HG03103 (cell line): ENCODE measurements around the gene LRRC38.
"Not testable (repeated sequence)": the region's sequence is repeated elsewhere in the genome, so short reads cannot be mapped to it uniquely, and the experiment has no call there.

Experiments
- ATAC-seq: cut with Tn5 transposase; IDR thresholded peaks from one replicate; pipeline ENCODE4 v1.9.1; 2021; ENCODE audit warnings: low read depth; ENCODE audit not compliant: unreplicated experiment

Gene LRRC38

DNA sequence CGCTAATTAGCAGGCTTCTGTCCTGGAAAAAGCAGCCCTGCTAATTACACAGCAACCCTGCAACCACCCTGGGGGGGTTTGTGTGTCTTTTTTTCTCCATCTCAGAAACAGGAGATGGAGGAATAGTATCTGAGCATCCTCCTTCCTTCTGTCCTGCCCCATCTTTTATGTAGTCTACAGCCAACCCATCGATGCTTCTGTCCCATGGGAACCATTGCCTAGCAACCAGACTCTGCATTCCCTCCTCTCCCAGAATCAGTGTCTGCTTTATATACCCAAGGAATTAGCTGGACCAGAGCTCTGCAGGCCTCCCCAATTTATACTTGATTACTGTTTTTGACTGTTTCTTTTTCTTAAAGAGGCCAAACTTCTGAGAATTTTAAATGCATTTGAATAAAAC, 35.1 kb downstream of the LRRC38 start:
- no peak for ATAC-seq

DNA sequence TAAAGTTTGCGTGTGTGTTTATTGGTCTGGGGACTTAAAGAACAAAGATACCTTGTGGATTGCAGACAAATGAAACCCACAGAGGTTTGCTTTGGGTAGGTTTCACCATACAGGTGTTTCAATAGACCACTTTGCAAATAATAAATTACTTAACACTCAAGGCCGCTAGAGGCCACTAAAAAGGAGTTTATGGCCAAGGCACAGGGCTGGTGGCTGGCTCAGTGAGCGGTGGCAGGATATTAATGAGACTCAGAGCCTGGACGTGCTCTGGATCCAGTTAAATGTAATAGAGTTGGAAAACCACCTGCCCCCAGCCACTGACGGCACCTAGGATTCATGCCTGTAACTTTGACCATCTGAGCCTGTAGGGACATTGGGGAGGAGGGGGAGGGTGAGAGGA, 44.5 kb downstream of the LRRC38 start:
- ATAC-seq, result no peak

DNA sequence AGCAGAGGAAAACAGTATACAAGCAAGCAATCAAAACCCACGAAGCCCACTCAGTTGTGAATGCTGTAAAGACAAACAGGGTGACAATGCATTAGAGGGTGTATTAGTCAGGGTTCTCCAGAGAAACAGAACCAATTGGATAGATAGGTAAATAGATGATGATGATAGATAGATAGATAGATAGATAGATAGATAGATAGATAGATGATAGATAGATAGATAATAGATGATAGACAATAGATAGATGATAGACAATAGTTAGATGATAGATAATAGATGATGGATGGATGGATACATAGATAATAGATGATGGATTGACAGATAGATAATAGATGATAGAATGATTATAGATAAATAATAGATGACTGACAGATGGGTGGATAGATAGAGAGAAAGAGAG, 48.3 kb downstream of the LRRC38 start:
- no peak for ATAC-seq

DNA sequence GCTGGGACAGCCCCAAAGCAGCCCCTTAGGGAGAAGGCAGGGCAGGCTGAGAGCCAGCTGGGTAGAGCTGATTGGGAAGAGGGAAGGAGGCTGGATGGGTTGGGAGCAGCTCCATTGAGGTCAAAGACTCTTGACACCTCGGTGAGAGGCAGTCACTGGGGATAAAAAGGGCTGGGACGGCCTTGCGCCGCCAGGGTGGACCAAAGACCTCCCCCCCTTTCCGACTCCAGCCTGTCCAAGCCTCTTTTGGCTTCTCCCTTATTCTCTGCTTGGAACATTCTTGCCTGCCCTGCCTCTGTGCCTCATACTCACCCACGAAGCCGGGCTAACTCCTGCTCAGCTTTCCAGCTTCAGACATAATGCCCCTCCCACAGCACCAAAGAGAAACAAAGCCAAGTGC, 51.1 kb downstream of the LRRC38 start:
- ATAC-seq, result no peak

DNA sequence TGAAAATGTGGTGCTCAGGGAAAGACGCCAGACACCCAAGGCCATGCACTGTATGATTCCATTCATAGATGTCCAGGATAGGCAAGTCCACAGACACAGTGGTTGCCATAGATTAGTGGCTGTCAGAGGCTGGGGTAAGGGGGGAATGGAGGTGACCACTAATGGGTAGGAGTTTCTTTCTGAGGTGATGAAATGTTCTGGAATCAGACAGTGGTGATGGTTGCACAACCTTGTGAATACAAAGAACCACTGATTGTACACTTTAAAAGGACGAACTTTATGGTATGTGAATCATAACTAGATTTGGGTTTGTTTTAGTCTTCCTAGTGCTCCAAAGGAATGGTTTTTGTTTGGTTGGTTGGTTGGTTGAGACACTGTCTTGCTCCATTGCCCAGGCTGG, 51.8 kb downstream of the LRRC38 start:
- ATAC-seq, result no peak

DNA sequence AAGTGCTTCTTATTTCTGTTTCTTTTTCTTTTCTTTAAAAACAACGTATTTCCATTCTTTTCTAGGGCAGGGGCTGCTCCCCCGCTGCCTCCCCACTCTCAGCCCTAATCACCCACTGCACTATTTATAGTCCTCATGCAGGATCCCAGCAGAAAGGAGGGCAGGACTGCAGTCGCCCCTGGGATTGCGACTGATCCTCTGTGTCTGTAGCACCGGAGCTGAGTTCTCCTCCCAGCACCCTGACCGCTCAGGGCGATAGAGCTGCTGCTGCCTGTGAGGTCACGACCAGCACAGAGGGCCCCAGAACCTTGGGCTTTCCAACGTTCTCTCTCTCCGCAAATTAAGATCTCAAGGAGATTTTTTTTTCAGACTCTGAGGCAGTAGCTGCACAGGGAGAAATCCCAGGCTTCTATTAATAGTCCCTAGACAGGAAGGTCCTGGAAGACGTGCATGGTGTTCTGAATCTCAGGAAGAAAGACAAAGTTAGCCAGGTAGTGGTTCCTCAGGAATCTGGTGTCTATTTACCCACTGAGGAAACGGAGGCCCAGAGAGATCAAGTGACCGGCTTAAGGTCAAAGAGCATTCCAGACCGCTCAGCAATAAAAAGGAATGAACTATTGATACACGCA, 56.8 kb downstream of the LRRC38 start:
- no peak for ATAC-seq

DNA sequence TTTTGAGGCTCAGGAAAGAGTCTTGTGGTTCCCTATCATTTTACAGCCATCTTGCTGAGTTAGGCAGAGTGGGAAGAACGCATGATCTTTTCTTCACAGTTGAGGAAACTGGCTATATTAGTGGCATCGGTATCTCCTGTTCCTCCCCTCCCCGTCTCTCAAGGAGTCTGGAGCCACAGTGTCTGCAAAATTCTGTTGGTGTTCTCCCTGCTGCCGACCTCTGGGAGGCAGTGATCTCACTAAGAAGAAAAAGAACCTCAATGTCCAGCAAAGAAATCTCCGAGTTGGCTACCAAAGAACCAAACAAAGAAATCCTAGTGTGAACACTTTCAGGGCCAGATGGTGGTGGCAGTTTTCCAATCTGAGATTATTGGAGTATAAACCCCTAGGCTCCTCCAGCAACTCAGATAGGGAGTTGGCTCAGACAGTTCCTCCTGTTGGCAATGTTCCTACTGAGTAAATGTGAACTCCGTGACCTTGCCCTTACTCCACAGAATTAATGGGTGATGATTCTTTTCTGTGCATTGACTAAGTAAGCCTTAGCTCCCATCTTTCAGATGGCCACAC, 62.3 kb downstream of the LRRC38 start:
- ATAC-seq, result no peak

DNA sequence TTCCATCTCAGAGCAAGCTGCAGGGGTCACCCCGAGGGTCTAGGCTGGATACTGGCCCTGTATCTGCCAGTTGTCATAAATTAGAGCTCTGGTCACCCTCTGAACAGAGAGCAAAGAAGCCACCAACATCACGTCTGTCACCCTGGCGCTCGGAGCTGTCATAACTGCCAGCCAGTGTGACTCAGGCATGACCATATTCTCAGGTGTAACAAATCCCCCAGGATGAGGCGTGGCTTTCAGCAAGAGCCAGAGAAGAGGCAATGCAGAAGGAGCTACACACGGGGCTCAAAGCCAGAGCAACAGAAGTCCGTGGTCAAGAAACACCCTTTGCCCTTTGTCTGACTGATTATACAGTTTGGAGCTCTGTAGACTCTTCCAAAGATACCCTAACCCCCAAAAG, 63.6 kb downstream of the LRRC38 start:
- no peak for ATAC-seq

DNA sequence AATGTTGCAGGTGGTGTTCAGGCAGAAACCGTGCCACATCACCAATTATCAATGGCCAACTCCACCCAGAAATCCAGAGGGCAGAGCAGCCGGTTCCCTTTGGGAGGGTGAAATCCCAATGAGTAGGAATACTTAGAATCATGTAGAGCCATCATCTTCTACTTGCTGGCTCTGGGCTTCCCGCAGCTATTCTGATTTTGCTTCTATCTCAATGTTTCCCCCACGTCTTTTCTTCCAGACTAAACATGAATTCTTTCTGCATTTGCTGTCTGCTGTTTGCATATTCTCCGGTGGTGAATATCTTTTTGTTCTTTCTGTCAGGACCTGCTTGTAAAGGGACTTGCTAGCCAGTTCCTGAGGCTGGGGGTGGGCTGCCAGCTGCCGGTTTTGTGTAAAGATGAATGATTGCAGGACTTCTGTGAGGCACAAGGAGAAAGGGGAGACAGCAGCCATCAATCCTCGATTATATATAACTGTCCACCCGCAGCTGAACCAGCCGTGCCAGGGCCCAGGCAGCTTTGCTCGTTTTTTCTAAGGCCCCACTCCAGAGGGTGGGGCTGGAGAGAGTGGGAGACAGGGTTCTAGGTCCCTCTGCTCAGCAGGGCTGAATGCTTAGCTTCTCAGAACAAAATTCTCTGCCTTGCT, 70.3 kb downstream of the LRRC38 start:
- ATAC-seq, result no peak

DNA sequence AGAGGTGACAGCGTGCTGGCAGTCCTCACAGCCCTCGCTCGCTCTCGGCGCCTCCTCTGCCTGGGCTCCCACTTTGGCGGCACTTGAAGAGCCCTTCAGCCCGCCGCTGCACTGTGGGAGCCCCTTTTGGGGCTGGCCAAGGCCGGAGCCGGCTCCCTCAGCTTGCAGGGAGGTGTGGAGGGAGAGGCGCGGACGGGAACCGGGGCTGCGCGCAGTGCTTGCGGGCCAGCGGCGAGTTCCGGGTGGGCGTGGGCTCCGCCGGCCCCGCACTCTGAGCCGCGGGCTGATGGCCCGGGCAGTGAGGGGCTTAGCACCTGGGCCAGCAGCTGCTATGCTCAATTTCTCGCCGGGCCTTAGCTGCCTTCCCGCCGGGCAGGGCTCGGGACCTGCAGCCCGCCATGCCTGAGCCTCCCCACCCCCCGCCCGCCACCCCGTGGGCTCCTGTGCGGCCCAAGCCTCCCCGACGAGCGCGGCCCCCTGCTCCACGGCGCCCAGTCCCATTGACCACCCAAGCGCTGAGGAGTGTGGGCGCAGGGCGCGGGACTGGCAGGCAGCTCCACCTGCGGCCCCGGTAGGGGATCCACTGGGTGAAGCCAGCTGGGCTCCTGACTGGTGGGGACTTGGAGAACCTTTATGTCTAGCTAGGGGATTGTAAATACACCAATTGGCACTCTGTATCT, 74.6 kb downstream of the LRRC38 start:
- ATAC-seq, result not testable (repeated sequence)

DNA sequence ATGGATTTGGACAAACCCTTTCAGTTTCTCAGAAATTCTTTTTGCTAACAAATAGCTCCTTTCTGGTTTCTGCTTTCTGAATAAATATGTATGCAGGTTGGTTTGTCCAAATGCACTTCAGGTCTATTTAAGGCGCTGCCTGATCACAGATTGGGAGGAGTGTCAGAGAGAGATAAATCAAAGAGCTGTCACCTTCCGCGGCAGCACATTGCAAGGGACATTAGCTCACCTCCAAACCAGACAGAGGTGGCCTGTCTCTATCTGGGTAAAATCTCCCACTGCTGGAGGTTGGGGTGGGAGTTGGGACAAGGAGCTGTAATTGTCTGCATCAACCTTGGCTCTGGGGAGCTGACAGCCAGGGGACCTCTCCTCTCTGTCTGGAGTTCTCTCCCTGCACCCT, 78.3 kb downstream of the LRRC38 start:
- no peak for ATAC-seq

DNA sequence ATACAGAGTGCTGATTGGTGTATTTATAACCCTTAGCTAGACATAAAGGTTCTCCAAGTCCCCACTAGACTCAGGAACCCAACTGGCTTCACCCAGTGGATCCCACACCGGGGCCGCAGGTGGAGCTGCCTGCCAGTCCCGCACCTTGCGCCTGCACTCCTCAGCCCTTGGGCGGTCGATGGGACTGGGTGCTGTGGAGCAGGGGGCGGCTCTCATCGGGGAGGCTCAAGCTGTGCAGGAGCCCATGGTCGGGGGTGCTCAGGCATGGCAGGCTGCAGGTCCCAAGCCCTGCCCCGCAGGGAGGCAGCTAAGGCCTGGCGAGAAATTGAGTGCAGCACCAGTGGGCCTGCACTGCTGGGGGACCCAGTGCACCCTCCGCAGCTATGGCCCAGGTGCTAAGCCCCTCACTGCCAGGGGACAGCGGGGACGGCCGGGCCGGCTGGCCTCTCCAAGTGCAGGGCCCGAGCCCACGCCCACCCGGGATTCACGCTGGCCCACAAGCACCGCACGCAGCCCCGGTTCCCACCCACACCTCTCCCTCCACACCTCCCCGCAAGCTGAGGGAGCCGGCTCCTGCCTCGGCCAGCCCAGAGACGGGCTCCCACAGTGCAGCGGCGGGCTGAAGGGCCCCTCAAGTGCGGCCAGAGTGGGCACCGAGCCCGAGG, 80.0 kb downstream of the LRRC38 start:
- not testable (repeated sequence) for ATAC-seq

DNA sequence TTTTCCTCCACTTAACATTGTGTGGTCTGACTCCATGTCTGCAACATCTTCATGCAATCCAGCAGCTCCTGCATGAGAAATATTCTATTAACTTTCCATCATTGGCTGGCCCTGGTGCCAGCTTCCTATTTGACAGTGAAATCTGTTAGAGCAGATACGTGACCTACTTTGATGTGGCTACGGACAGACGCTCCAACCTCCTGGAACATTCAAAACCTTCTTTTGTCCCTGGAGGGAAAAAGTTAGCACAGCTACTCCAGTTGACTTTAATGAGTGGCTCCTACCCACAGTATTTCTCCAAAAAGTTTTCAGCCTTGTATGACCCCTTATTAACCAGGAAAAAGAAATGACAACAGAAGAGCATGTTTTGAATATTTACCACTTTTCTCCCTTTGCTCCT, 81.6 kb downstream of the LRRC38 start:
- ATAC-seq, result no peak

DNA sequence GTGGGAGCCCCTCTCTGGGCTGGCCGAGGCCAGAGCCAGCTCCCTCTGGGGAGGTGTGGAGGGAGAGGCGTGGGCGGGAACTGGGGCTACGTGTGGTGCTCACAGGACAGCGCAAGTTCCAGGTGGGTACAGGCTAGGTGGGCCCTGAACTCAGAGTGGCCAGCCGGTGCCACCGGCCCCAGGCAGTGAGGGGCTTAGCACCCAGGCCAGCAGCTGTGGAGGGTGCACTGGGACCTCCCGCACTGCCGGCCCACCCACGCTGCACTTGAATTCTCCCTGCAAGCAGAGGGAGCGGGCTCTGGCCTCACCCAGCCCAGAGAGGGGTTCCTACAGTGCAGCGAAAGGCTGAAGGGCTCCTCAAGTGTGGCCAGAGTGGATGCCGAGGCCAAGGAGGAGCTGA, 83.3 kb downstream of the LRRC38 start:
- no peak for ATAC-seq
